Smooth muscle cell (in vitro differentiated cells): ENCODE results near the gene ACOT12. TPM values are rescaled to one million over a fixed set of nuclear protein-coding genes. Genes with fewer than 3 reads are reported as not detected.
A peak's percentile ranks its signal among the peaks of the same experiment; 100 is the strongest.
"Not testable (repeated sequence)": the region's sequence is repeated elsewhere in the genome, so short reads cannot be mapped to it uniquely, and the experiment has no call there.

Experiments
- DNase-seq: peaks from one replicate; lab custom pipeline; 2025; ENCODE audit not compliant: unreplicated experiment; lab: John Stamatoyannopoulos, UW
- H2AFZ ChIP-seq: fragments of 200-600 bp; sonication (generic); 2 replicates; pipeline ENCODE4 v1.6.0; 2016; ENCODE audit warnings: antibody characterized with exemption, low read depth, mild to moderate bottlenecking
- H3F3A ChIP-seq: fragments of 200-600 bp; sonication (generic); 2 replicates; pipeline ENCODE4 v1.6.0; 2017; ENCODE audit warnings: antibody characterized with exemption, low read depth
- H3K27ac ChIP-seq: fragments of 200-600 bp; sonication (generic); 2 replicates; pipeline ENCODE4 v1.5.1; 2016; ENCODE audit warnings: low read depth, mild to moderate bottlenecking
- H3K27me3 ChIP-seq: fragments of 200-600 bp; sonication (generic); 2 replicates; pipeline ENCODE4 v1.6.1; 2016; ENCODE audit warnings: low read depth, mild to moderate bottlenecking
- H3K36me3 ChIP-seq: fragments of 200-600 bp; sonication (generic); 2 replicates; pipeline ENCODE4 v1.5.1; 2016; ENCODE audit warnings: low read depth
- H3K4me1 ChIP-seq: fragments of 200-600 bp; sonication (generic); 2 replicates; pipeline ENCODE4 v1.5.1; 2016; ENCODE audit warnings: low read depth
- H3K4me2 ChIP-seq: fragments of 200-600 bp; sonication (generic); 2 replicates; pipeline ENCODE4 v1.6.0; 2016; ENCODE audit warnings: mild to moderate bottlenecking
- H3K4me3 ChIP-seq: fragments of 200-600 bp; sonication (generic); 2 replicates; pipeline ENCODE4 v1.5.1; 2016; ENCODE audit warnings: mild to moderate bottlenecking
- H3K79me2 ChIP-seq: fragments of 200-600 bp; sonication (generic); 2 replicates; pipeline ENCODE4 v1.6.0; 2016; ENCODE audit warnings: low read depth, mild to moderate bottlenecking
- H3K9ac ChIP-seq: fragments of 200-600 bp; sonication (generic); 2 replicates; pipeline ENCODE4 v1.6.0; 2016; ENCODE audit warnings: low read depth
- H3K9me3 ChIP-seq: fragments of 200-600 bp; sonication (generic); replicated peaks from 2 replicates; pipeline ENCODE4 v1.5.1; 2016; ENCODE audit warnings: low read depth
- H4K20me1 ChIP-seq: fragments of 200-600 bp; sonication (generic); 2 replicates; pipeline ENCODE4 v1.6.0; 2016; ENCODE audit warnings: low read depth
- CTCF ChIP-seq: fragments of 200-600 bp; sonication (generic); IDR thresholded peaks from 2 replicates; pipeline ENCODE4 v1.5.1; 2017; ENCODE audit warnings: borderline replicate concordance, mild to moderate bottlenecking, antibody characterized with exemption; ENCODE audit not compliant: insufficient read depth, poor library complexity, severe bottlenecking
- WGBS: methylation state at CpG from one replicate; pipeline ENCODE4 v1.1.7; 2016; ENCODE audit warnings: low lambda C conversion rate; 5-methylcytosine and 5-hydroxymethylcytosine counted together
- polyA plus RNA-seq: library from polyadenylated mRNA; unstranded; fragments of >200 nt; fragmentation: Nextera tagmentation; extraction: Ambion mirVana; gene quantifications from 2 replicates; pipeline ENCODE4 v1.2.1, GENCODE V29; 2016
- total RNA-seq: library from RNA; depleted of rRNA; stranded (reverse); fragments of >200 nt; gene quantifications from 2 replicates; pipeline ENCODE4 v1.2.3, GENCODE V29; 2014

ACOT12 gene
- total and polyA plus RNA-seq, 2 experiments from 2014 or later, result not detected

- no peak for DNase-seq
- Histone ChIP-seq H3K79me2 (peaks cover 58% of the 10 kb centered on the region), H3K9me3 (no peaks in the 10 kb centered on the region), H3F3A (no peaks in the 10 kb centered on the region), H3K4me1 (peaks cover 14% of the 10 kb centered on the region), H3K27ac (peak overlapping the region; percentile 92), H3K36me3 (no peaks in the 10 kb centered on the region), H3K27me3 (no peaks in the 10 kb centered on the region), H2AFZ (peak overlapping the region; percentile 94), H3K4me2 (peak overlapping the region; percentile 95), H3K4me3 (peak overlapping the region; percentile 79), H3K9ac (peak overlapping the region; percentile 97), H4K20me1 (no peaks in the 10 kb centered on the region)
- WGBS, result 0% methylated on average over 2 of the region's 2 CpGs
- TF ChIP-seq CTCF, result no peak
Measured at GRCh38 chr5:81300921-81301270, 93.0 kb downstream of the ACOT12 start.

GRCh38 chr5:81297531-81297930 lies 96.4 kb downstream of the ACOT12 start:
- Histone ChIP-seq H4K20me1 (no peaks in the 10 kb centered on the region), H3K27me3 (no peaks in the 10 kb centered on the region), H2AFZ (no peak overlapping the region), H3K4me3 (no peak overlapping the region), H3K36me3 (no peaks in the 10 kb centered on the region), H3K27ac (no peak overlapping the region), H3K9ac (no peak overlapping the region), H3K4me2 (no peak overlapping the region), H3K9me3 (peaks cover 10% of the 10 kb centered on the region), H3F3A (no peaks in the 10 kb centered on the region), H3K4me1 (peaks cover 11% of the 10 kb centered on the region), H3K79me2 (peaks cover 63% of the 10 kb centered on the region)
- WGBS, result 94% methylated on average over 4 of the region's 4 CpGs
- DNase-seq, result no peak
- TF ChIP-seq CTCF, result no peak

GRCh38 chr5:81294021-81294420 lies 99.9 kb downstream of the ACOT12 start:
- 93% methylated on average over 5 of the region's 5 CpGs for WGBS
- not testable (repeated sequence) for H3F3A ChIP-seq, H3K9me3 ChIP-seq, H3K27me3 ChIP-seq, H3K4me2 ChIP-seq, H3K27ac ChIP-seq, H3K4me3 ChIP-seq, H3K4me1 ChIP-seq, H2AFZ ChIP-seq, H3K36me3 ChIP-seq, DNase-seq, H3K9ac ChIP-seq
- H4K20me1 ChIP-seq, result peaks cover 29% of the 10 kb centered on the region
- H3K79me2 ChIP-seq, result peaks cover 75% of the 10 kb centered on the region

GRCh38 chr5:81292130-81292529 lies 101.8 kb downstream of the ACOT12 start:
- H3K27ac ChIP-seq, result no peak overlapping the region
- H3K4me3 ChIP-seq, result no peak overlapping the region
- peaks cover 74% of the 10 kb centered on the region for H3K79me2 ChIP-seq
- H2AFZ ChIP-seq, result no peak overlapping the region
- H3K4me2 ChIP-seq, result no peak overlapping the region
- no peaks in the 10 kb centered on the region for H3K4me1 ChIP-seq
- WGBS, result 89% methylated on average over 2 of the region's 2 CpGs
- no peak for TF ChIP-seq CTCF
- H3K27me3 ChIP-seq, result no peaks in the 10 kb centered on the region
- H4K20me1 ChIP-seq, result peaks cover 30% of the 10 kb centered on the region
- no peak for DNase-seq
- peaks cover 10% of the 10 kb centered on the region for H3K9me3 ChIP-seq
- H3K36me3 ChIP-seq, result no peaks in the 10 kb centered on the region
- H3K9ac ChIP-seq, result no peak overlapping the region
- no peaks in the 10 kb centered on the region for H3F3A ChIP-seq
